Activated naive CD4-positive, alpha-beta T cell treated with anti-CD3 and anti-CD28 coated beads, Interleukin-2, amount 10 ng/mL, durations not matched to agents 7 days and 5 days (primary cell): ENCODE results near the gene HSD17B12.
"Not testable (repeated sequence)": the region's sequence is repeated elsewhere in the genome, so short reads cannot be mapped to it uniquely, and the experiment has no call there.

Experiments used
- CTCF ChIA-PET: fragments of 350-600 bp; sonication (Branson Sonifier 250); formaldehyde crosslinking; loops from one replicate; lab custom pipeline; 2021; ENCODE audit warnings: antibody characterized with exemption; lab: Charles Lee
- DNase-seq: peaks from one replicate; pipeline ENCODE4 v3.0.0-alpha.2; 2020
- H3K27ac Mint-ChIP-seq: one replicate; pipeline ENCODE4 v1.8.0; 2021; ENCODE audit warnings: mild to moderate bottlenecking, moderate library complexity, mixed read lengths
- H3K27me3 Mint-ChIP-seq: one replicate; pipeline ENCODE4 v1.8.0; 2021; ENCODE audit warnings: mild to moderate bottlenecking, mixed read lengths
- H3K36me3 Mint-ChIP-seq: one replicate; pipeline ENCODE4 v1.8.0; 2021; ENCODE audit warnings: mixed read lengths
- H3K4me1 Mint-ChIP-seq: one replicate; pipeline ENCODE4 v1.8.0; 2021; ENCODE audit warnings: mixed read lengths
- H3K4me3 Mint-ChIP-seq: one replicate; pipeline ENCODE4 v1.8.0; 2021; ENCODE audit warnings: mild to moderate bottlenecking, moderate library complexity, mixed read lengths
- H3K9me3 Mint-ChIP-seq: one replicate; pipeline ENCODE4 v1.8.0; 2021; ENCODE audit warnings: mixed read lengths

Gene HSD17B12

DNA sequence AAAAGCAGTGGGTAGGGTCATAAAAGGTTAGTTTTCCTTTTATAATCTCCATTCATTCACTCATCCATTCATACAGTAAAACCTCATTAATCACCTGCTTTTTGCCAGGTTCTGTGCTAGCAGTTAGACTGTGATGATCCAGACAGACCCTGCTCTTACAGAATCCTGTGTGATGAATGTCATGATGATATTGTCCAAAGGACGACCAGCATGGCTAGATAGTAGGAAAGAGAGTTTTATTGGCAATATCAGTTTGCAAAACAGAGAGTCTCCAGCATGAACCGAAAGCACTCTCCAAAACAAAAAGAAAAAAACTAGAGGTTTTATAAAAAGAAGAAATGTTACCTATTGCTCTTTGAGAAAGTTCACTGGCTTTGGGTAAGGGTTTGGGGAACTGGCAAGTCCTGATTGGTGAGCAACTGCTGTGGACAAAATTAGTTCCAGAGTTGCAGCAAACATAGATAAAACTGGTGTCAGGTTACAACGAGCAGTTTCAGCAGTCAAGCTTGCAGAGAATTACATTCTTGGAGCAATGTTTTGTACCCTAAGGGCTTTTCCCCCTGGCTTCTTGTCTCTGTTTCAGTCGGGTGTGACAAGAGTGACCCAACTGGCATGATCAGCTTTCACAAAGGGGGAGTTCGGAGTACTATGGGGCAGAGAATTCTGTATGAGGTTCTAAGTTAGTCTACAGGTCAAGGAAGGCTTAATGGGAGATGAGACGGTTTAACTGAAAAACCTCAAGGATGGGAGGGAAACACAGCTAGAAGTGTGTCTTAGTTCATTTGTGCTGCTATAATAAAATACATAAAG, 58.3 kb downstream of the HSD17B12 start:
- no peak for DNase-seq
- CTCF ChIA-PET, result no interaction called here
- Mint-ChIP-seq H3K4me1 (no peaks in the 10 kb centered on the region), H3K4me3 (no peak overlapping the region), H3K36me3 (peaks cover 30% of the 10 kb centered on the region), H3K9me3 (peaks cover 10% of the 10 kb centered on the region), H3K27me3 (no peaks in the 10 kb centered on the region), H3K27ac (no peak overlapping the region)

DNA sequence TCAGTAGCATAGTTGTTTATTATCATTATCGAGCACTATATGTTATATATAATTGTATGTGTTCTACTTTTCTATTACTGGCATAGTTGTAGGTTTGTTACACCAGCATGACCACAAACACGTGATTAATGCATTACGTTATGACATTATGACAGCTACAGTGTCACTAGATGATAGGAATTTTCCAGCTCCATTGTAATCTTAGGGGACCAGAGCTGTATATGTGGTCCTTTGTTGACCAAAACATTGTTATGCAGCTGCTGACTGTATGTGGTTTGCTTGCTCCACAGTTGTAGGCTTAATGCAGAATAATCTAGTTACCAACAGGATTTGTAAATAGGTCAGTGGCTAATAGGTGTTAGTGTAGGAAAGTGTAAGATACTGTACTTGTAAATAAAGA, 66.1 kb downstream of the HSD17B12 start:
- Mint-ChIP-seq H3K36me3 (peaks cover 25% of the 10 kb centered on the region), H3K27ac (no peak overlapping the region), H3K9me3 (peaks cover 15% of the 10 kb centered on the region), H3K4me3 (no peak overlapping the region), H3K4me1 (no peaks in the 10 kb centered on the region), H3K27me3 (no peaks in the 10 kb centered on the region)
- CTCF ChIA-PET, result no interaction called here
- no peak for DNase-seq

DNA sequence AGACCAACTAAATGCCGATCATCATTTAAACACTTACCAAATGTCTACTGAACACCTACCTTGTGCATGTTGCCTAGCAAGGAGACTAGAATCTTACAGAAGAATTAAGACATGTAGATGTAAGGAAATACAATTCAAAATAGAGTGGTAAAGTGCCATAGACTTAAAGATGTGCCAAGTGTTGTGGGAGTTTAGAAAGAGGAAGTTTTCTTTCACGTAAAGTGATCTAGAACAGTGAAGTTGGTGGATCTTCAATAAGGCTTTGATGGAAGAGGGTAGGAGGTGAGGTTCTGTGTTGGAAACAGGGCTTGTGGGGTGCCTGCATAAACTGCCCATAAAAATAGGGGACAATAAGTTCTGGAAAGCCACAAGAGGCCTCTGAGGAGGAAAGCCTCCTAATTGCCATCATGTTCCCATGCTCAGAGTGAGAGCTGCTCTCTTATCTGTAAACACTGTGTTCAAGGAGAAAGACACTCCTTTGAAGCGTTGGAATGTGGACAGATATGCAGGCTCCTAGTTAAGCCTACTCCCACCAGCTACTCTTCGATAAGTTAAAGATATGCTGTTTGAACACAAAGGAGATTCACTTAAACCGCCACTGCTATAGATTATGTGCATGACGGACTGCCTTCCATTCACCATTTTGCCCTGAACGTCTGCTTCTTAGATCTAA, 66.7 kb downstream of the HSD17B12 start:
- Mint-ChIP-seq H3K4me3 (no peak overlapping the region), H3K9me3 (peaks cover 15% of the 10 kb centered on the region), H3K27me3 (no peaks in the 10 kb centered on the region), H3K36me3 (peaks cover 25% of the 10 kb centered on the region), H3K4me1 (no peaks in the 10 kb centered on the region), H3K27ac (no peak overlapping the region)
- DNase-seq, result no peak
- CTCF ChIA-PET, result no interaction called here

DNA sequence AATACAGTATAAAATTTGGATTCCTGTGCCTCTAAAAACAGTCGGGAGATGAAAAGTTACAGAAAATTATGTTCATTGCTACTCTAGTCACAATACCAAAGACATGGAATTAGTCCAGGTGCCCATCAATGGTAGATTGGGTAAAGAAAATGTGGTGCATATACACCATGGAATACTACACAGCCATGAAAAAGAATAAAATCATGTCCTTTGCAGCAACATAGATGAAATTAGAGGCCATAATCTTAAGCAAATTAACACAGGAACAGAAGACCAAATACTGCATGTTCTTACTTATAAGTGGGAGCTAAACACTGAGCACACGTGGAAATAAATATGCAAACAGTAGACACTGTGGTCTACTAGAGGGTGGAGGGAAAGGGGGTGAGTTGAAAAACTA, 67.6 kb downstream of the HSD17B12 start:
- Mint-ChIP-seq H3K4me1 (no peaks in the 10 kb centered on the region), H3K27ac (no peak overlapping the region), H3K9me3 (peaks cover 15% of the 10 kb centered on the region), H3K27me3 (no peaks in the 10 kb centered on the region), H3K4me3 (no peak overlapping the region), H3K36me3 (peaks cover 24% of the 10 kb centered on the region)
- CTCF ChIA-PET, result no interaction called here
- DNase-seq, result no peak

DNA sequence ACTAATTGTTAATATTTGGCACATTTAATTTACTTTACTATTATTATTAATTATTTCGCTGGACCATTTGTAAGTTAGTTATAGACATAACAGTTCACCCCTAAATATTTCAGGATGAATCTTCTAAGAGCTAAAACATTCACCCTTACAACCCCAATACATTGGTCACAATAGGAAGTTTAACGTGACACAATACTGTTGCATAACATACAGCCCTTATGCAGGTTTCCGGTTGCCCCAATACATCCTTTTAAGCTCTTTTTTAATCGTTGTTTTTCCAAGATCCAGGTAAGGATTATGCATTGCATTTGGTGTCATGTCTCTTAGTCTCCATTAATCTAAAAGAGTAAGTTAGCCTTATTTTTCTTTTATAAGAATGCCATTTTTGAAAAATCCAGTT, 71.2 kb downstream of the HSD17B12 start:
- CTCF ChIA-PET, result no interaction called here

DNA sequence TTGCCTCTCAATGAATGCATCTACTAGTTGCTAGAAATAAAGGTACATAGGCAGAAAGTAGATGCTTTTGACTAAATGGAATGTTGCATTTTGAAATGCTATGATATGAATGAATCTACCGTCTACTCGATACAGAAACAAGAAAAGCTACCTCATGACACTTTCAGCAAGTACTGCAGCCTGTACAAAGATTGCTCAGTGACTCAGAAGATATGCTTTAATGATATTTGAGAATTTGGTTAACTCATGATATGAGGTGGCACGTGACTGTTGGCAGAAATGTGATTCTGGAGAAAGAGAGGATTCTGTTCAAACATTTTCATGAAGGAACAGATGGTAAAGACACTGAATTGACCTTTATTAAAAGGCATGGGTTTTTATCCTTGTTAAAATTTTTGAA, 76.0 kb downstream of the HSD17B12 start:
- peaks cover 39% of the 10 kb centered on the region for H3K36me3 Mint-ChIP-seq
- no peak overlapping the region for H3K27ac Mint-ChIP-seq
- no peak overlapping the region for H3K4me3 Mint-ChIP-seq
- CTCF ChIA-PET, result no interaction called here
- H3K9me3 Mint-ChIP-seq, result no peaks in the 10 kb centered on the region
- no peaks in the 10 kb centered on the region for H3K4me1 Mint-ChIP-seq
- no peaks in the 10 kb centered on the region for H3K27me3 Mint-ChIP-seq
- no peak for DNase-seq

More for the DNA sequence above, 71.2 kb downstream of the HSD17B12 start:
- Mint-ChIP-seq H3K9me3 (peaks cover 6% of the 10 kb centered on the region), H3K27ac (no peak overlapping the region), H3K4me1 (no peaks in the 10 kb centered on the region), H3K36me3 (peaks cover 33% of the 10 kb centered on the region), H3K4me3 (no peak overlapping the region), H3K27me3 (no peaks in the 10 kb centered on the region)
- no peak for DNase-seq

DNA sequence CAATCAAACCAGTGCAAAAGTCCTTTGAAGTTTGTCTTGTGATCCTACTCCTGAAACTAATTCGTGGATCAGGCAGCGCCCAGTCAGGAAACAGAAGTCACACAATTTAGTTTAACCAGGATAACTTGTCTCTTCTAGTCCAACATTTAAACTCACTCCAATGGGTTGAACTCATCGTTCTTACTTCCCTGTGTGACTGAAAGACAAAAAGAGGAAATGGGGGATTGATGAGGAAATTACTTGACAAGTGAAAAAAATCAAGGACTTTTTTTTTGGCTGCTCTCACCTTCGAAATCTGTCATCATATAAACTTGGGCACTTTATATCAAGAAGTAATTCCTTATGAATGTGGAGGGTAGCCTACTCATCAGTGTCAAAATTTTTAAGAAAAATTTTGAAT, 78.4 kb downstream of the HSD17B12 start:
- DNase-seq, result no peak
- no peak overlapping the region for H3K4me3 Mint-ChIP-seq
- no peak overlapping the region for H3K27ac Mint-ChIP-seq
- H3K27me3 Mint-ChIP-seq, result no peaks in the 10 kb centered on the region
- H3K4me1 Mint-ChIP-seq, result no peaks in the 10 kb centered on the region
- H3K36me3 Mint-ChIP-seq, result peaks cover 35% of the 10 kb centered on the region
- H3K9me3 Mint-ChIP-seq, result no peaks in the 10 kb centered on the region
- CTCF ChIA-PET, result no interaction called here

DNA sequence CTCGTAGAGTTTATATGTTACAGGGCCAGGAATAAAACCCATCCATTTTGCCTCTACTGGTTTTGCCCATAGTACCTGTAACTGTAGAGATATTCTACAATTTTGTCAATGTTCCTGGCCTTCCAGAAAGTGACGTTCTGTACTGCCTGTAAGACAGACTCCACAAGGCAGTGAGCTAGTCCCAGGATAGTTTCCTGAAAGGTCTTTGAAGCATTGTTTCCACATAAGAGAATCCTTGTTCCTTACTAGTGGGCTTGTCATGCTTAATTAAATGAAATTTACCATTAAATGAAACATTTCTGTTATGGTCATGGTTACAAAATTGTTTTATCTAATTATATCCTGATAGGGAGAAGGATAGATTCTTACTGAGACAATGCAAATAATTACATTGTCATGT, 80.4 kb downstream of the HSD17B12 start:
- no peak overlapping the region for H3K4me3 Mint-ChIP-seq

DNA sequence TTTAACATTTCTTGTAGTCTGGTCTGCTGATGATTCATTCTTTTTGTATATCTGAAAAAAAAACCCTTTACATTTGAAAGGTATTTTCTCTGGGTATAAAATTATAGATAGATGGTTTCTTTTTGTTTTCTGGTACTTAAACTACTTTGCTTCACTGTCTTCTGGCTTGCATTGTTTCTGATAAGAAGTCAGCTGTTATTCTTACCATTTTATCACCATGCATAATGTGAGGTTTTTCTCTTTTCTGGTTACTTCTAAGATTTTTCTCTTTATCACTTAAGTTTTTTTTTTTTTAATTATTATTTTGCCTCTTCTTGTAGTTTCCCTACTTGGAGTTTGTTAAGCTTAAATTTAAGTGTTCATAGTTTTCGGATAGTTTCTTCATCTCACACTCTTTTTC, 84.7 kb downstream of the HSD17B12 start:
- no peak for DNase-seq
- H3K27me3 Mint-ChIP-seq, result no peaks in the 10 kb centered on the region
- CTCF ChIA-PET, result no interaction called here
- no peak overlapping the region for H3K27ac Mint-ChIP-seq
- H3K4me3 Mint-ChIP-seq, result no peak overlapping the region
- H3K4me1 Mint-ChIP-seq, result no peaks in the 10 kb centered on the region
- peaks cover 12% of the 10 kb centered on the region for H3K36me3 Mint-ChIP-seq
- H3K9me3 Mint-ChIP-seq, result peaks cover 13% of the 10 kb centered on the region

More for the DNA sequence above, 80.4 kb downstream of the HSD17B12 start:
- H3K9me3 Mint-ChIP-seq, result peaks cover 8% of the 10 kb centered on the region
- H3K36me3 Mint-ChIP-seq, result peaks cover 22% of the 10 kb centered on the region
- H3K27ac Mint-ChIP-seq, result no peak overlapping the region
- no peaks in the 10 kb centered on the region for H3K4me1 Mint-ChIP-seq
- CTCF ChIA-PET, result no interaction called here
- no peaks in the 10 kb centered on the region for H3K27me3 Mint-ChIP-seq
- DNase-seq, result no peak

DNA sequence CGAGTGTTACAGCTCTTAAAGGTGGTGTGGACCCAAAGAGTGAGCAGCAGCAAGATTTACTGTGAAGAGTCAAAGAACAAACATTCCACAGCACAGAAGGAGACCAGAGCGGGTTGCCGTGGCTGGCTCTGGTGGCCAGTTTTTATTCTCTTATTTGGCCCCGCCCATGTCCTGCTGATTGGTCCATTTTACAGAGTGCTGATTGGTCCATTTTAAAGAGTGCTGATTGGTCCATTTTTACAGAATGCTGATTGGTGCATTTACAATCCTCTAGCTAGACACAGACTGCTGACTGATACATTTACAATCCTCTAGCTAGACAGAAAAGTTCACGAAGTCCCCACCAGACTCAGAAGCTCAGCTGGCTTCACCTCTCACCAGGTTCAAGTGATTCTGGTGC, 88.1 kb downstream of the HSD17B12 start:
- H3K4me1 Mint-ChIP-seq, H3K27me3 Mint-ChIP-seq, CTCF ChIA-PET, H3K4me3 Mint-ChIP-seq, H3K27ac Mint-ChIP-seq, DNase-seq: not testable (repeated sequence)
- Mint-ChIP-seq H3K36me3 (peaks cover 13% of the 10 kb centered on the region), H3K9me3 (peaks cover 13% of the 10 kb centered on the region)

DNA sequence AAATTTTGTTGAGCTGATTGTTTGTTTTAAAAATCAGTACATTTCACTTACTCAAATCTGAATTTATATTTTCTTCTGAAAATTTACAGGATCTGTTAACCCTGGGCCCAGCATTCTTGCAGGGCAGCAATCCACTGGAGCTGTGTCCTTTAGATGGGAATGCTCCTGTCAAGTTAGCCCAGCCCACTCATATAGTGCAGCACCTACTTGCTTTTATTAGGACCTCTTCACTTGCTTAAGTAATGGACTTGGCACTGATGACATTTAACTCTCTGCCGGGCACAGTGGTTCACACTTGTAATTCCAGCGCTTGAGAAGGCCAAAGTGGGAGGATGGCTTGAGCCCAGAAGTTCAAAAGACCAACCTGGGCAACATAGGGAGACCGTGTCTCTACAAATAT, 89.6 kb downstream of the HSD17B12 start:
- no peak for DNase-seq
- no peaks in the 10 kb centered on the region for H3K4me1 Mint-ChIP-seq
- H3K9me3 Mint-ChIP-seq, result peaks cover 17% of the 10 kb centered on the region
- H3K36me3 Mint-ChIP-seq, result peaks cover 18% of the 10 kb centered on the region
- no peaks in the 10 kb centered on the region for H3K27me3 Mint-ChIP-seq
- H3K27ac Mint-ChIP-seq, result no peak overlapping the region
- CTCF ChIA-PET, result no interaction called here
- no peak overlapping the region for H3K4me3 Mint-ChIP-seq

DNA sequence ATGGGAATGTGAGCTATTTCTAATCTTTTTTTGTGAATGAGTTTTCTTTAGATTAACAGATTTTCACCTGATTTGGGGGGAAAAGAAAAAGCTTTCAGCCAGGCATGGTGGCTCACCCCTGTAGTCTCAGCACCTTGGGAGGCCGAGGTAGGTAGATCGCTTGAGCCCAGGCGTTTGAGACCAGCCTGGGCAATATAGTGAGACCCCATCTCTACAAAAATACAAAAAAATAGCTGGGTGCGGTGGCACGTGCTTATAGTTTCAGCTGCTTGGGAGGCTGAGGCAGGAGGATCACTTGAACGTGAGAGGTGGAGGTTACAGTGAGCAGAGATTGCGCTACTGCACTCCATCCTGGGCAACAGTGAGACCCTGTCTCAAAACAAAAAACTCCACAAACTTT, 92.2 kb downstream of the HSD17B12 start:
- no peak for DNase-seq
- no peak overlapping the region for H3K4me3 Mint-ChIP-seq
- no peak overlapping the region for H3K27ac Mint-ChIP-seq
- H3K36me3 Mint-ChIP-seq, result peaks cover 22% of the 10 kb centered on the region
- CTCF ChIA-PET, result no interaction called here
- no peaks in the 10 kb centered on the region for H3K27me3 Mint-ChIP-seq
- H3K4me1 Mint-ChIP-seq, result no peaks in the 10 kb centered on the region
- peaks cover 8% of the 10 kb centered on the region for H3K9me3 Mint-ChIP-seq

DNA sequence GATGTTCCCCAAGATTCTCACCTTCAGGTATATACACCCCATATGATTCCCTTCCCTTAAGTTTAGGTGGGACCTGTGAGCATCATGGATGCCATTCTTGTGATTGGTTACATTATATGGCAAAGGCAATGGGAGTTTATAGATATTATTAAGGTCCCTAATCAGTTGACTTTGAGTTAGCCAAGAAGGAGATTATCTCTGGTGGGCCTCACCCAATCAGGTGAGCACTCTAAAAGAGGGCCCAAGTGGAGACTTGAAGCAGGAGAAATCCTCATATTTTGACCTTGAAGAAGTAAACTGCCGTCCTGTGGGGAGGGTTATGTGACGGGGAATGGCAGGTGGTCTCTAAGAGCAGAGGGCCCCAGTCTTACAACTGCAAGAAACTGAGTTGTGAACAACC, 94.2 kb downstream of the HSD17B12 start:
- Mint-ChIP-seq H3K9me3 (peaks cover 8% of the 10 kb centered on the region), H3K4me1 (no peaks in the 10 kb centered on the region), H3K27me3 (no peaks in the 10 kb centered on the region), H3K36me3 (peaks cover 17% of the 10 kb centered on the region), H3K27ac (no peak overlapping the region), H3K4me3 (no peak overlapping the region)
- CTCF ChIA-PET, result no interaction called here
- no peak for DNase-seq

DNA sequence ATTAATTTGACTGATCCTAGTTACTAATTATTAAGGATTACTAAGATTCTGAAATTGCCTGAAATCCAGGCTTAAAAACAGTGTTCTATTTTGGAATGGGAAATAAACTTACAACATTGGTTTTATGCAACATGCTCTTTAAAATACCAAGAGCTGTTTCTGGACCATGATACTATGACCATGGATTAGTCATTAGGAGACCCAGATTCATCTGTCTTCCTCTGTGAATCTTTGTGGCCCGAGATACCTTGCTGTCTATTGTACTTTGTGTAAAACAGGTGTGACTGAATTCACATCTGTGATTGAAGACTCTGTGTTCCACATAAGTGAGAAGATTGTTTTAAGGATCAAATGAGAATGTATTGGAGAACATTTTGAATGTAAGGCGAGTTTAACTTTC, 98.8 kb downstream of the HSD17B12 start:
- Mint-ChIP-seq H3K4me3 (no peak overlapping the region), H3K27me3 (no peaks in the 10 kb centered on the region), H3K27ac (no peak overlapping the region), H3K9me3 (peaks cover 15% of the 10 kb centered on the region), H3K36me3 (peaks cover 20% of the 10 kb centered on the region), H3K4me1 (no peaks in the 10 kb centered on the region)
- CTCF ChIA-PET, result no interaction called here
- no peak for DNase-seq

DNA sequence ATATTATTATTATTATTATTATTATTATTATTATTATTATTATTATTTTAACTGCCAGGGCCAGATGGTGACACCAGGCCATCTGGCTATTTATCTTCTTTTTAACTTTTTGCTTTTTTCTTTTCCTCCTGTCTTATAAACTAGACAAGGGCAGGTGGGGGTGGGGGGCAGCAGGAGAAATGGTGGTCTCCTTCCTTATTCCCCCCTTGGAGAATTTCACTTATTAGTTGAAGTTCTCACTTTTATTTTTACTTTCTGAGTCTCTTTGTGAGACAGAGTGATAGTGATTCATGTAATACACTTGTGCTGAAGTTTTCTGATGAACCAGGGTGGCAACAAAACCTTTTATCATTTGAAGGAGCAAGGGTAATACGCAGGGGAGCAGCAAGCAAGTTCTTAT, 103.8 kb downstream of the HSD17B12 start:
- Mint-ChIP-seq H3K27me3 (no peaks in the 10 kb centered on the region), H3K36me3 (peaks cover 15% of the 10 kb centered on the region)

More for the DNA sequence above, 103.8 kb downstream of the HSD17B12 start:
- CTCF ChIA-PET, result no interaction called here
- Mint-ChIP-seq H3K4me1 (peaks cover 2% of the 10 kb centered on the region), H3K9me3 (peaks cover 14% of the 10 kb centered on the region), H3K4me3 (no peak overlapping the region), H3K27ac (no peak overlapping the region)
- DNase-seq, result no peak
